Thoracic aorta (tissue), 2 donors: ENCODE measurements around the gene SLC6A6. TPM values are rescaled to one million over a fixed set of nuclear protein-coding genes. Genes with fewer than 3 reads are reported as not detected.

Source experiments
- ATAC-seq: fragments of 150-250 bp; one replicate; pipeline ENCODE4 v1.8.0; 2017; ENCODE audit warnings: low read depth; ENCODE audit not compliant: insufficient number of reproducible peaks, low FRiP score
- DNase-seq: peaks from one replicate; pipeline ENCODE4 v3.0.0-alpha.2; 2020; ENCODE audit warnings: low spot score
- H3K27ac ChIP-seq, 2 donors: fragments of 200-600 bp; sonication (generic); 1 replicate in 1 of 2; 2 replicates in 1 of 2; pipeline ENCODE4 v1.5.1; 2016; ENCODE audit warnings: mild to moderate bottlenecking in 2 of 2, moderate library complexity in 2 of 2
- H3K27me3 ChIP-seq: fragments of 200-600 bp; sonication (generic); replicated peaks from 2 replicates; pipeline ENCODE4 v1.6.0; 2016; ENCODE audit warnings: mild to moderate bottlenecking; ENCODE audit not compliant: insufficient read depth
- H3K36me3 ChIP-seq: fragments of 200-600 bp; sonication (generic); one replicate; pipeline ENCODE4 v1.5.1; 2016
- H3K4me1 ChIP-seq, 2 donors: fragments of 200-600 bp; sonication (generic); 1 replicate in 1 of 2; 2 replicates in 1 of 2; pipeline versions ENCODE4 v1.5.1 to v1.6.0; 2016; ENCODE audit warnings: low read depth in 2 of 2, mild to moderate bottlenecking in 1 of 2; ENCODE audit not compliant: control insufficient read depth in 1 of 2
- H3K4me3 ChIP-seq: fragments of 200-600 bp; sonication (generic); 2 replicates; pipeline ENCODE4 v1.5.1; 2016; ENCODE audit warnings: mild to moderate bottlenecking
- H3K9me3 ChIP-seq: fragments of 200-600 bp; sonication (generic); 2 replicates; pipeline ENCODE4 v1.5.1; 2016
- total RNA-seq, 2 donors: library from RNA; depleted of rRNA; stranded (reverse); fragments of >200 nt; gene quantifications; one replicate each; pipeline versions ENCODE4 v1.1.0 to v1.2.3, GENCODE V29; 2016
- TF ChIP-seq, protein P1 (sequence below): fragments of 200-600 bp; sonication (generic); IDR thresholded peaks from one replicate; pipeline ENCODE4 v1.5.1; 2019; ENCODE audit warnings: antibody characterized with exemption

Gene SLC6A6
- total RNA-seq, 2 donors from 2014 or later, result 33.5 to 45.5 TPM

DNA sequence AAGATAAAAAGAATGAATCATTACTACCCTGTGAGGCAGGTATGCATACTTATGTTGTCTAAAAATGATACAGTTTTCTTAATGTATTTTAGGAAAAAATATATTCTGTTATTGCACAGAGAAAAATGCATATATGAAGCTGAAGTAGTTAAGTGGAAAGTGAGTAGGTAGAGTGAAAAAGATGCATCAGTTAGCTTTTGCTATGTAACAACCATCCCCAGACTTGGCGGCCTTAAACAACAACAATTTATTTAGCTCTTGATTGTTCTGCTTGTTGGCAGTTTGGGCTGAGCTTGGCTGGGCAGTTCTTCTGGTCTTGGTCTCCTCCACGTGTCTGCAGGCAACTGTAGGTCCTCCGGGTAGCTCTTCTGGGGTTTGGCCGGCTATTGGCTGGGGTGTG is 45.7 kb downstream of the SLC6A6 start:
- Histone ChIP-seq H3K27me3 (no peaks in the 10 kb centered on the region), H3K4me1 (peaks cover 10 to 24% of the 10 kb centered on the region in 2 donors), H3K9me3 (no peaks in the 10 kb centered on the region), H3K36me3 (peaks cover 26% of the 10 kb centered on the region), H3K4me3 (no peak overlapping the region), H3K27ac (no peak overlapping the region)
- ATAC-seq (no peak), DNase-seq (no peak)
- TF ChIP-seq, protein P1, sequence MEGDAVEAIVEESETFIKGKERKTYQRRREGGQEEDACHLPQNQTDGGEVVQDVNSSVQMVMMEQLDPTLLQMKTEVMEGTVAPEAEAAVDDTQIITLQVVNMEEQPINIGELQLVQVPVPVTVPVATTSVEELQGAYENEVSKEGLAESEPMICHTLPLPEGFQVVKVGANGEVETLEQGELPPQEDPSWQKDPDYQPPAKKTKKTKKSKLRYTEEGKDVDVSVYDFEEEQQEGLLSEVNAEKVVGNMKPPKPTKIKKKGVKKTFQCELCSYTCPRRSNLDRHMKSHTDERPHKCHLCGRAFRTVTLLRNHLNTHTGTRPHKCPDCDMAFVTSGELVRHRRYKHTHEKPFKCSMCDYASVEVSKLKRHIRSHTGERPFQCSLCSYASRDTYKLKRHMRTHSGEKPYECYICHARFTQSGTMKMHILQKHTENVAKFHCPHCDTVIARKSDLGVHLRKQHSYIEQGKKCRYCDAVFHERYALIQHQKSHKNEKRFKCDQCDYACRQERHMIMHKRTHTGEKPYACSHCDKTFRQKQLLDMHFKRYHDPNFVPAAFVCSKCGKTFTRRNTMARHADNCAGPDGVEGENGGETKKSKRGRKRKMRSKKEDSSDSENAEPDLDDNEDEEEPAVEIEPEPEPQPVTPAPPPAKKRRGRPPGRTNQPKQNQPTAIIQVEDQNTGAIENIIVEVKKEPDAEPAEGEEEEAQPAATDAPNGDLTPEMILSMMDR, result no peak

- ATAC-seq, result no peak
- H3K27ac ChIP-seq, result no peak overlapping the region
Measured at GRCh38 chr3:14448756-14449727, 46.6 kb downstream of the SLC6A6 start.

GRCh38 chr3:14450506-14450905 is 48.1 kb downstream of the SLC6A6 start:
- Histone ChIP-seq H3K4me1 (peaks cover 19 to 48% of the 10 kb centered on the region in 2 donors), H3K4me3 (no peak overlapping the region), H3K36me3 (peaks cover 22% of the 10 kb centered on the region), H3K27ac (no peak overlapping the region), H3K9me3 (no peaks in the 10 kb centered on the region), H3K27me3 (no peaks in the 10 kb centered on the region)
- TF ChIP-seq, protein P1, result no peak
- no peak for ATAC-seq
- DNase-seq, result no peak

More at GRCh38 chr3:14448756-14449727, 46.6 kb downstream of the SLC6A6 start:
- no peak for DNase-seq
- Histone ChIP-seq H3K36me3 (peaks cover 22% of the 10 kb centered on the region), H3K27me3 (no peaks in the 10 kb centered on the region), H3K4me1 (peaks cover 16 to 33% of the 10 kb centered on the region in 2 donors), H3K9me3 (no peaks in the 10 kb centered on the region), H3K4me3 (no peak overlapping the region)
- TF ChIP-seq, protein P1, result no peak

GRCh38 chr3:14450922-14451606 is 48.7 kb downstream of the SLC6A6 start:
- ATAC-seq (no peak), DNase-seq (no peak)
- no peaks in the 10 kb centered on the region for H3K9me3 ChIP-seq
- TF ChIP-seq, protein P1, result no peak
- no peak overlapping the region for H3K27ac ChIP-seq
- H3K4me3 ChIP-seq, result no peak overlapping the region
- H3K4me1 ChIP-seq, result peaks cover 19 to 50% of the 10 kb centered on the region in 2 donors
- H3K27me3 ChIP-seq, result no peaks in the 10 kb centered on the region
- H3K36me3 ChIP-seq, result peaks cover 17% of the 10 kb centered on the region
